B cell (primary cell): ENCODE measurements around the gene CAMTA1.

ENCODE experiments used
- CTCF ChIP-seq: fragments of 200-600 bp; IDR thresholded peaks from one replicate; pipeline ENCODE4 v1.8.0; 2022; ENCODE audit warnings: antibody characterized with exemption, mild to moderate bottlenecking
- EZH2 ChIP-seq: IDR thresholded peaks from 2 replicates; pipeline ENCODE4 v1.6.1; 2012; ENCODE audit warnings: borderline replicate concordance, low read depth, mild to moderate bottlenecking, moderate library complexity, low read length; ENCODE audit not compliant: insufficient read depth, poor library complexity, severe bottlenecking

GRCh38 chr1:7130127-7130526 lies 344.9 kb downstream of the CAMTA1 start:
- TF ChIP-seq CTCF (no peak), EZH2 (no peak)
